ENCODE measurements around the gene C7orf25. TPM values are rescaled to one million over a fixed set of nuclear protein-coding genes. Genes with fewer than 3 reads are reported as not detected.

Gene C7orf25
- total and polyA plus RNA-seq, 8 donors: 0.58 to 31.7 (median 2.4) TPM; not detected in 1

- no peaks in the 10 kb centered on the region for H3K27me3 ChIP-seq
- H3K27ac ChIP-seq: no peak overlapping the region
- TF ChIP-seq EP300 (IDR thresholded peaks at IDR 0.05) (no peak), POLR2A (IDR thresholded peaks at IDR 0.05) (no peak), POLR2AphosphoS5 (IDR thresholded peaks at IDR 0.05) (no peak), CTCF (IDR thresholded peaks at IDR 0.05) (no peak)
- intact Hi-C loops (cut with DNase I; ENCODE audit: low total_unique reads): no loop called here
- no peaks in the 10 kb centered on the region for H3K9me3 ChIP-seq
- H3K36me3 ChIP-seq: peaks cover 9 to 32% (median 29%) of the 10 kb centered on the region in 4 donors
- 49 to 74% (median 61%) methylated on average over 3 of the region's 3 CpGs for WGBS, 5 donors
- peaks cover 39 to 81% (median 57%) of the 10 kb centered on the region in 4 donors for H3K4me1 ChIP-seq
- DNase-seq: no peak
- peak overlapping the region in 1 of 4 donors; percentile 90 for H3K4me3 ChIP-seq
Observed at GRCh38 chr7:42929449-42929848, 17.6 kb upstream of the C7orf25 start.

- Histone ChIP-seq H3K4me1 (peaks cover 35 to 75% (median 50%) of the 10 kb centered on the region in 4 donors), H3K27me3 (no peaks in the 10 kb centered on the region), H3K27ac (no peak overlapping the region), H3K9me3 (no peaks in the 10 kb centered on the region), H3K4me3 (no peak overlapping the region), H3K36me3 (peaks cover 16 to 39% (median 36%) of the 10 kb centered on the region in 4 donors)
- intact Hi-C loops (cut with DNase I; ENCODE audit: low total_unique reads): no loop called here
- WGBS, 5 donors: 60 to 77% (median 66%) methylated on average over 3 of the region's 3 CpGs
- no peak for TF ChIP-seq POLR2AphosphoS5 (IDR thresholded peaks at IDR 0.05)
- no peak for TF ChIP-seq CTCF (IDR thresholded peaks at IDR 0.05)
- no peak for TF ChIP-seq EP300 (IDR thresholded peaks at IDR 0.05)
- TF ChIP-seq POLR2A (IDR thresholded peaks at IDR 0.05): no peak
- no peak for DNase-seq
Observed at GRCh38 chr7:42928754-42929153, 16.9 kb upstream of the C7orf25 start.

- Histone ChIP-seq H3K4me1 (peaks cover 28 to 65% (median 41%) of the 10 kb centered on the region in 4 donors), H3K27ac (no peak overlapping the region), H3K9me3 (no peaks in the 10 kb centered on the region), H3K27me3 (no peaks in the 10 kb centered on the region), H3K36me3 (peaks cover 36 to 64% (median 62%) of the 10 kb centered on the region in 4 donors), H3K4me3 (no peak overlapping the region)
- WGBS, 5 donors: 75 to 84% (median 80%) methylated on average over 5 of the region's 5 CpGs
- no peak for TF ChIP-seq CTCF (IDR thresholded peaks at IDR 0.05)
- no peak for TF ChIP-seq EP300 (IDR thresholded peaks at IDR 0.05)
- TF ChIP-seq POLR2AphosphoS5 (IDR thresholded peaks at IDR 0.05): no peak
- TF ChIP-seq POLR2A (IDR thresholded peaks at IDR 0.05): no peak
- intact Hi-C loops (cut with DNase I; ENCODE audit: low total_unique reads): no loop called here
- DNase-seq: no peak
Observed at GRCh38 chr7:42926204-42926603, 14.3 kb upstream of the C7orf25 start.

- WGBS, 5 donors: 88 to 98% (median 93%) methylated on average over 1 of the region's 1 CpG
- DNase-seq: no peak
- H3K9me3 ChIP-seq: no peaks in the 10 kb centered on the region
- no peak overlapping the region for H3K27ac ChIP-seq
- H3K4me1 ChIP-seq: peaks cover 22 to 59% (median 35%) of the 10 kb centered on the region in 4 donors
- TF ChIP-seq CTCF (IDR thresholded peaks at IDR 0.05) (no peak), POLR2AphosphoS5 (IDR thresholded peaks at IDR 0.05) (no peak), POLR2A (IDR thresholded peaks at IDR 0.05) (no peak), EP300 (IDR thresholded peaks at IDR 0.05) (no peak)
- intact Hi-C loops (cut with DNase I; ENCODE audit: low total_unique reads): no loop called here
- H3K36me3 ChIP-seq: peaks cover 40 to 70% (median 67%) of the 10 kb centered on the region in 4 donors
- H3K27me3 ChIP-seq: no peaks in the 10 kb centered on the region
- H3K4me3 ChIP-seq: no peak overlapping the region
Observed at GRCh38 chr7:42925630-42926029, 13.8 kb upstream of the C7orf25 start.
